OCI-LY7 (cell line): ENCODE data around the gene FOXD2. TPM values are rescaled to one million over a fixed set of nuclear protein-coding genes. Genes with fewer than 3 reads are reported as not detected.
A peak's percentile ranks its signal among the peaks of the same experiment; 100 is the strongest.

Experiments
- BruUV-seq: library from RNA; stranded (reverse); fragments of 400-500 nt; replicated peaks from 2 replicates; lab custom pipeline; 2021; lab: Mats Ljungman, UMichigan
- CTCF ChIA-PET: fragments of 300-600 bp; sonication (Branson Sonifier 250); formaldehyde crosslinking; loops from one replicate; lab custom pipeline; 2022; ENCODE audit warnings: antibody characterized with exemption; ENCODE audit not compliant: unreplicated experiment; lab: Charles Lee
- POLR2A ChIA-PET: fragments of 300-600 bp; sonication (Branson Sonifier 250); formaldehyde crosslinking; loops from one replicate; lab custom pipeline; 2022; ENCODE audit warnings: antibody characterized with exemption; lab: Charles Lee
- DNase-seq: peaks from one replicate; pipeline ENCODE4 v3.0.0-alpha.2; 2015; ENCODE audit warnings: low spot score
- H2AFZ ChIP-seq: fragments of 200-600 bp; sonication (generic), shearing (Covaris generic); 2 replicates; pipeline ENCODE4 v1.6.1; 2014; ENCODE audit warnings: mild to moderate bottlenecking, antibody characterized with exemption, low read length, moderate library complexity
- H3K27ac ChIP-seq: fragments of 200-600 bp; sonication (generic); 2 replicates; pipeline ENCODE4 v1.5.1; 2014; ENCODE audit warnings: mixed run types, low read depth, mild to moderate bottlenecking, moderate library complexity, low read length, inconsistent platforms; ENCODE audit not compliant: poor library complexity, severe bottlenecking
- H3K36me3 ChIP-seq: fragments of 200-600 bp; sonication (generic); 2 replicates; pipeline ENCODE4 v1.6.1; 2014; ENCODE audit warnings: mild to moderate bottlenecking, antibody characterized with exemption, low read length, moderate library complexity, mixed read lengths; ENCODE audit not compliant: insufficient read depth
- H3K4me1 ChIP-seq: fragments of 200-600 bp; sonication (generic); 2 replicates; pipeline ENCODE4 v1.5.1; 2014; ENCODE audit warnings: mild to moderate bottlenecking, low read length; ENCODE audit not compliant: insufficient read depth, poor library complexity, severe bottlenecking
- H3K4me2 ChIP-seq: fragments of 200-600 bp; sonication (generic); 2 replicates; pipeline ENCODE4 v1.6.1; 2014; ENCODE audit warnings: mild to moderate bottlenecking, low read length
- H3K4me3 ChIP-seq: fragments of 200-600 bp; sonication (generic); 2 replicates; pipeline ENCODE4 v1.5.1; 2014; ENCODE audit warnings: mild to moderate bottlenecking, low read depth, low read length; ENCODE audit not compliant: poor library complexity, severe bottlenecking
- H3K79me2 ChIP-seq: fragments of 200-600 bp; sonication (generic); 2 replicates; pipeline ENCODE4 v1.6.1; 2016; ENCODE audit warnings: low read depth, mild to moderate bottlenecking, low read length, moderate library complexity, mixed read lengths; ENCODE audit not compliant: insufficient read depth
- H3K9me2 ChIP-seq: fragments of 200-600 bp; sonication (generic); 2 replicates; pipeline ENCODE4 v1.6.1; 2016; ENCODE audit warnings: mild to moderate bottlenecking, low read length, mixed read lengths; ENCODE audit not compliant: insufficient read depth
- H3K9me3 ChIP-seq: fragments of 200-600 bp; sonication (generic); 2 replicates; pipeline ENCODE4 v1.6.1; 2014; ENCODE audit warnings: mild to moderate bottlenecking, mixed run types, low read length, mixed read lengths
- H4K20me1 ChIP-seq: fragments of 200-600 bp; sonication (generic); 2 replicates; pipeline ENCODE4 v1.6.1; 2014; ENCODE audit warnings: mild to moderate bottlenecking, antibody characterized with exemption, low read length, moderate library complexity, mixed read lengths; ENCODE audit not compliant: insufficient read depth
- EZH2phosphoT487 ChIP-seq: fragments of 200-600 bp; sonication (generic); IDR thresholded peaks from 2 replicates; pipeline ENCODE4 v1.6.1; 2018; ENCODE audit warnings: low read depth, borderline replicate concordance, mild to moderate bottlenecking, mixed run types, antibody characterized with exemption, low read length, moderate library complexity, mixed read lengths
- intact Hi-C: fragments of 100-400 bp; cut with micrococcal nuclease; formaldehyde crosslinking; loops from one replicate; pipeline ENCODE4 v1.10.0; 2022; ENCODE audit not compliant: unreplicated experiment
- total RNA-seq, 2 experiments: library from RNA; depleted of rRNA in 1 of 2; stranded (reverse); fragments of >200 nt in 1 of 2; shearing (Covaris generic) in 1 of 2; gene quantifications; 2 replicates each; pipeline ENCODE4 v1.2.3, GENCODE V29; 2014 to 2022
- TF ChIP-seq, protein P1 (sequence below): fragments of 200-600 bp; sonication (generic); conservative IDR thresholded peaks from 2 replicates; pipeline ENCODE4 v1.5.1; 2014; ENCODE audit warnings: mild to moderate bottlenecking, antibody characterized with exemption, low read length, moderate library complexity, mixed read lengths

Gene FOXD2
- total RNA-seq, 2 experiments from 2014 or later: 0.49 to 0.76 TPM

DNA sequence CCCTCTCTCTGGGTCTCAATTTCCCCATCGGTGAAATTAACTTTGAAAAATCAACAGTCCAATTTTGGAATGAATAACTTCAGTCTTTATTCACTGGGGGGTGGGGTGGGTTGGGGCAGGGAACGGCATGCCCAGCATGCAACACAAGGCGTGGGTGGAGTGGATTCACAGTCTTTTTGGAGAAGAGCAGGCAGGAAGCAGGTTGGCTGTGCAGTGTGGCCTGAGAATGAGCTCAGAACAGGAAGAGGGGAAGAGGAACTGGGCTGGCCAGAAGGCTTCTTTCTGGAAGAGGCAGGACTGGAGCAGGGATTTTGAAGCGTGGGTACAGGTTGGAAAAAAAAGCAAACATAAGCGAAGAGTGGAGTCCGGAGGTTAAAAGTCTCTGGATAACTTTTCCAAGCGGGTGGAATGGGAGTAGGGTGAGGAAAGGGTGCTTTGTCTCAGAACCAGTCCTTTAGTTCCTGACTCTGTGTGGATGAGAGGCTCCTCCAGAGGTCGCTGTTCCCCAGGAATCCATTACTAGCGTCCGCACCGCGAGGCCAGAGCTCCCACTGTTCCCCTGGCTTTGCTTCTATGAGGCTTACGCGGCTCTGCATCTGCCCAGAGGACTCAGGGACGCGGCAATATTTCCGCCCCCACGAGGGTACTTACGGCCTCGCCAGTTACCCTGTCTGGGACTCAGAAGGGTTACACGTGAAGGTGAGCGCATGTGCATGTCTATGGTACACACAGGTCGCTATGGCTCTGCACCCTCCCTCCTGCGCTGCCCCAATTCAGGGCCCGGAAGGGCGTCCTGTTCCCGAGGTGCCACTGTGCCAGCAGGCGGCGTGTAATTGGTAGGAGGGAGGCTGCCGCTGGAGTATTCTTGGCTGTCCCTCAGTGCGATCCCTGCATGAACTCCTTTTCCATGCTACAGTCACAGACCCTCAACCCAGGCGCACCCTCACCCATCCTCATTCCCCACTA is 5.5 kb upstream of the FOXD2 start:
- H3K9me3 ChIP-seq: no peaks in the 10 kb centered on the region
- H3K4me2 ChIP-seq: peak overlapping the region; percentile 20
- H4K20me1 ChIP-seq: peaks cover 7% of the 10 kb centered on the region; the same call in 1 of the 2 replicates
- ChIA-PET CTCF (no interaction called here), POLR2A (no interaction called here)
- H3K4me3 ChIP-seq: no peak overlapping the region
- H3K9me2 ChIP-seq: no peaks in the 10 kb centered on the region
- intact Hi-C loops: no loop called here
- TF ChIP-seq, protein P1, sequence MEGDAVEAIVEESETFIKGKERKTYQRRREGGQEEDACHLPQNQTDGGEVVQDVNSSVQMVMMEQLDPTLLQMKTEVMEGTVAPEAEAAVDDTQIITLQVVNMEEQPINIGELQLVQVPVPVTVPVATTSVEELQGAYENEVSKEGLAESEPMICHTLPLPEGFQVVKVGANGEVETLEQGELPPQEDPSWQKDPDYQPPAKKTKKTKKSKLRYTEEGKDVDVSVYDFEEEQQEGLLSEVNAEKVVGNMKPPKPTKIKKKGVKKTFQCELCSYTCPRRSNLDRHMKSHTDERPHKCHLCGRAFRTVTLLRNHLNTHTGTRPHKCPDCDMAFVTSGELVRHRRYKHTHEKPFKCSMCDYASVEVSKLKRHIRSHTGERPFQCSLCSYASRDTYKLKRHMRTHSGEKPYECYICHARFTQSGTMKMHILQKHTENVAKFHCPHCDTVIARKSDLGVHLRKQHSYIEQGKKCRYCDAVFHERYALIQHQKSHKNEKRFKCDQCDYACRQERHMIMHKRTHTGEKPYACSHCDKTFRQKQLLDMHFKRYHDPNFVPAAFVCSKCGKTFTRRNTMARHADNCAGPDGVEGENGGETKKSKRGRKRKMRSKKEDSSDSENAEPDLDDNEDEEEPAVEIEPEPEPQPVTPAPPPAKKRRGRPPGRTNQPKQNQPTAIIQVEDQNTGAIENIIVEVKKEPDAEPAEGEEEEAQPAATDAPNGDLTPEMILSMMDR: peak; percentile 72
- no peak for TF ChIP-seq EZH2phosphoT487
- DNase-seq: peak; percentile 28
- H3K4me1 ChIP-seq: peaks cover 28% of the 10 kb centered on the region
- BruUV-seq: no TSS peak
- peaks cover 40% of the 10 kb centered on the region for H3K36me3 ChIP-seq
- H2AFZ ChIP-seq: no peak overlapping the region
- peaks cover 13% of the 10 kb centered on the region; the same call in 1 of the 2 replicates for H3K79me2 ChIP-seq
- H3K27ac ChIP-seq: no peak overlapping the region

DNA sequence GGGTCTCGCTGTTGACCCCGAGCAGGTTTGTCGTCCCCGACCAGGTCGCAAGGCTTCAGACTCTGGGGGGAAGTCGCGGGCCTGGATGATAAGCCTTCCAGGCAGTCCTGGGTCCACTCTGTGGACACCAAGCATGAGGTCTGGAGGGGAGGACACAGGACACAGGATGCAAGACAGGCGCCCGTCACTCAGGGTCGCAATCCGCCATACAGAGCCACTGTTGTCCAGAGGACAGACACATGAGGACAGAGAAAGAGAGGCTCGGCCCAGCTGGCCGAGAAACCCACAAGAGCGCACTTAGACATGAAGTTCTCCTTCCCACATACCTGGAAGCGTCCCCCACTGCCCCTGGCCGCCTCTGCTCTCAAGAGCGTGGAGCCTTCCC is 4.8 kb upstream of the FOXD2 start:
- peaks cover 40% of the 10 kb centered on the region for H3K36me3 ChIP-seq
- no peaks in the 10 kb centered on the region for H3K9me2 ChIP-seq
- ChIA-PET POLR2A (no interaction called here), CTCF (no interaction called here)
- DNase-seq: no peak
- H3K9me3 ChIP-seq: no peaks in the 10 kb centered on the region
- no peak overlapping the region for H3K4me3 ChIP-seq
- no peak overlapping the region for H2AFZ ChIP-seq
- intact Hi-C loops: no loop called here
- no peak for TF ChIP-seq EZH2phosphoT487
- TF ChIP-seq, protein P1: no peak
- H4K20me1 ChIP-seq: peaks cover 7% of the 10 kb centered on the region; the same call in 1 of the 2 replicates
- no peak overlapping the region for H3K27ac ChIP-seq
- peaks cover 13% of the 10 kb centered on the region; the same call in 1 of the 2 replicates for H3K79me2 ChIP-seq
- no TSS peak for BruUV-seq
- H3K4me1 ChIP-seq: peaks cover 28% of the 10 kb centered on the region
- H3K4me2 ChIP-seq: no peak overlapping the region
